WTC11 (cell line): ENCODE measurements around the gene GARRE1. TPM values are rescaled to one million over a fixed set of nuclear protein-coding genes. Genes with fewer than 3 reads are reported as not detected.

Experiments
- ATAC-seq: fragments of 200-7000 bp; cut with Tn5 transposase; 2 replicates; pipeline ENCODE4 v1.10.0; 2021; ENCODE audit warnings: mild to moderate bottlenecking, moderate library complexity
- CTCF ChIA-PET: fragments of 300-600 bp; sonication (Branson Sonifier 250); formaldehyde crosslinking; loops from one replicate; lab custom pipeline; 2021; ENCODE audit warnings: antibody characterized with exemption; lab: Charles Lee
- POLR2A ChIA-PET: fragments of 350-600 bp; sonication (Branson Sonifier 250); formaldehyde crosslinking; loops from one replicate; lab custom pipeline; 2021; ENCODE audit warnings: antibody characterized with exemption; lab: Charles Lee
- DNase-seq: peaks from one replicate; pipeline ENCODE4 v3.0.0; 2021; ENCODE audit warnings: low spot score
- H3K27ac Mint-ChIP-seq: 2 replicates; pipeline ENCODE4 v1.8.0; 2021; ENCODE audit warnings: mixed read lengths
- H3K27me3 Mint-ChIP-seq: 2 replicates; pipeline ENCODE4 v1.8.0; 2021; ENCODE audit warnings: low read depth, mild to moderate bottlenecking, moderate library complexity, mixed read lengths
- H3K36me3 Mint-ChIP-seq: 2 replicates; pipeline ENCODE4 v1.8.0; 2021; ENCODE audit warnings: mixed read lengths
- H3K4me1 Mint-ChIP-seq: 2 replicates; pipeline ENCODE4 v1.8.0; 2022; ENCODE audit warnings: mixed read lengths
- H3K4me3 Mint-ChIP-seq: 2 replicates; pipeline ENCODE4 v1.8.0; 2021; ENCODE audit warnings: mild to moderate bottlenecking, moderate library complexity, mixed read lengths
- H3K9me3 Mint-ChIP-seq: 2 replicates; pipeline ENCODE4 v1.8.0; 2021; ENCODE audit warnings: mixed read lengths
- CTCF ChIP-seq: fragments of 200-600 bp; IDR thresholded peaks from 2 replicates; pipeline ENCODE4 v1.8.0; 2022; ENCODE audit warnings: antibody characterized with exemption
- ELF4 ChIP-seq: sonication (generic); formaldehyde crosslinking; IDR thresholded peaks from 2 replicates; pipeline ENCODE4 v1.8.1; 2022; ENCODE audit warnings: low read depth, mild to moderate bottlenecking, moderate library complexity, missing genetic modification reagents
- ERG ChIP-seq: fragments of 250-450 bp; sonication (Bioruptor Pico); IDR thresholded peaks from 2 replicates; pipeline ENCODE4 v1.8.0; 2021; ENCODE audit warnings: mild to moderate bottlenecking
- FOXK1 ChIP-seq: sonication (generic); formaldehyde crosslinking; IDR thresholded peaks from 2 replicates; pipeline ENCODE4 v1.8.0; 2022; ENCODE audit warnings: mild to moderate bottlenecking, moderate library complexity, missing genetic modification reagents
- GTF2I ChIP-seq: fragments of 250-450 bp; sonication (Bioruptor Pico); conservative IDR thresholded peaks from 2 replicates; pipeline ENCODE4 v1.4.0; 2021; ENCODE audit warnings: mild to moderate bottlenecking
- IRF1 ChIP-seq: sonication (generic); formaldehyde crosslinking; IDR thresholded peaks from 2 replicates; pipeline ENCODE4 v1.8.0; 2023; ENCODE audit warnings: missing genetic modification reagents
- NFE2L1 ChIP-seq: sonication (generic); formaldehyde crosslinking; IDR thresholded peaks from 2 replicates; pipeline ENCODE4 v1.8.1; 2023; ENCODE audit warnings: missing genetic modification reagents
- RELA ChIP-seq: sonication (generic); formaldehyde crosslinking; IDR thresholded peaks from 2 replicates; pipeline ENCODE4 v1.8.1; 2022; ENCODE audit warnings: missing genetic modification reagents, mild to moderate bottlenecking, borderline replicate concordance
- STAT6 ChIP-seq: sonication (generic); formaldehyde crosslinking; conservative IDR thresholded peaks from 2 replicates; pipeline ENCODE4 v1.8.1; 2023; ENCODE audit warnings: mild to moderate bottlenecking, low read depth, missing genetic modification reagents, moderate library complexity
- ZNF138 ChIP-seq: sonication (generic); formaldehyde crosslinking; conservative IDR thresholded peaks from 2 replicates; pipeline ENCODE4 v1.8.1; 2022; ENCODE audit warnings: mild to moderate bottlenecking, moderate library complexity, missing genetic modification reagents
- ZNF263 ChIP-seq: sonication (generic); formaldehyde crosslinking; IDR thresholded peaks from 2 replicates; pipeline ENCODE4 v1.8.1; 2022; ENCODE audit warnings: low read depth, mild to moderate bottlenecking, moderate library complexity, missing genetic modification reagents
- ZNF281 ChIP-seq: sonication (generic); formaldehyde crosslinking; IDR thresholded peaks from 2 replicates; pipeline ENCODE4 v1.8.0; 2023; ENCODE audit warnings: mild to moderate bottlenecking, missing genetic modification reagents
- ZNF423 ChIP-seq: fragments of 250-450 bp; sonication (Bioruptor Pico); IDR thresholded peaks from 2 replicates; pipeline ENCODE4 v2.1.2; 2022; ENCODE audit warnings: mild to moderate bottlenecking, moderate library complexity
- total RNA-seq: library from RNA; stranded (reverse); gene quantifications from 3 replicates; pipeline ENCODE4 v1.2.3, GENCODE V29; 2021

GARRE1 gene
- total RNA-seq, 1 experiment from 2014 or later, result 16.7 TPM

- TF ChIP-seq FOXK1 (CRISPR knock-in tag), result no peak
- TF ChIP-seq ELF4 (CRISPR knock-in tag), result no peak
- no peak for TF ChIP-seq ERG
- TF ChIP-seq ZNF138 (CRISPR knock-in tag), result no peak
Measured at GRCh38 chr19:34269081-34269480, 14.7 kb downstream of the GARRE1 start (continued).

GRCh38 chr19:34269489-34269888, 15.1 kb downstream of the GARRE1 start:
- H3K36me3 Mint-ChIP-seq, result no peaks in the 10 kb centered on the region
- CTCF ChIA-PET, result interaction anchor here (0.6 to 2.6 kb wide), 4 partner anchors 10 to 220 kb away, joined by 3 to 5 read pairs (median 4); no protein-coding TSS in a partner anchor
- no peak overlapping the region for H3K4me3 Mint-ChIP-seq
- H3K4me1 Mint-ChIP-seq, result peaks cover 37% of the 10 kb centered on the region
- H3K9me3 Mint-ChIP-seq, result 0 out of 2 replicates have a peak, but pooled peaks cover 2% of the 10 kb centered on the region
- ATAC-seq (no peak), DNase-seq (no peak)
- no peaks in the 10 kb centered on the region for H3K27me3 Mint-ChIP-seq
- H3K27ac Mint-ChIP-seq, result peak overlapping the region; percentile 92; the same call in 1 of the 2 replicates
- POLR2A ChIA-PET, result no interaction called here
- TF ChIP-seq IRF1 (CRISPR knock-in tag) (no peak), ZNF423 (CRISPR knock-in tag) (no peak), NFE2L1 (CRISPR knock-in tag) (no peak), RELA (no peak), ZNF263 (CRISPR knock-in tag) (no peak), ZNF281 (no peak)

- Mint-ChIP-seq H3K4me1 (peaks cover 33% of the 10 kb centered on the region), H3K27me3 (no peaks in the 10 kb centered on the region), H3K27ac (peak overlapping the region; percentile 92), H3K36me3 (no peaks in the 10 kb centered on the region), H3K4me3 (no peak overlapping the region), H3K9me3 (0 out of 2 replicates have a peak, but pooled peaks cover 6% of the 10 kb centered on the region)
- ATAC-seq (peak; percentile 48), DNase-seq (no peak)
- TF ChIP-seq GTF2I (CRISPR knock-in tag) (no peak), CTCF (no peak), STAT6 (no peak)
- CTCF ChIA-PET, result interaction anchor here (0.7 to 2.6 kb wide), 3 partner anchors 10 to 29 kb away, joined by 3 to 5 read pairs (median 4); no protein-coding TSS in a partner anchor
- POLR2A ChIA-PET, result no interaction called here
Measured at GRCh38 chr19:34269968-34270621, 15.7 kb downstream of the GARRE1 start.
